Mesothelial cell of epicardium (in vitro differentiated cells): ENCODE results near the gene EXOC2. TPM values are rescaled to one million over a fixed set of nuclear protein-coding genes. Genes with fewer than 3 reads are reported as not detected.
"Not testable (repeated sequence)": the region's sequence is repeated elsewhere in the genome, so short reads cannot be mapped to it uniquely, and the experiment has no call there.

Source experiments
- DNase-seq, 2 experiments: peaks; one replicate each; pipeline ENCODE4 v3.0.0; 2021; ENCODE audit warnings: low spot score in 2 of 2; ENCODE audit not compliant: unreplicated experiment in 2 of 2
- H3K27ac Mint-ChIP-seq: 2 replicates; pipeline ENCODE4 v1.8.0; 2021; ENCODE audit warnings: mixed read lengths
- H3K27me3 Mint-ChIP-seq: 2 replicates; pipeline ENCODE4 v1.8.0; 2021; ENCODE audit warnings: low read depth, mixed read lengths
- H3K36me3 Mint-ChIP-seq: 2 replicates; pipeline ENCODE4 v1.8.0; 2021; ENCODE audit warnings: mixed read lengths
- H3K4me1 Mint-ChIP-seq: 2 replicates; pipeline ENCODE4 v1.8.0; 2021; ENCODE audit warnings: mixed read lengths
- H3K4me3 Mint-ChIP-seq: 2 replicates; pipeline ENCODE4 v1.8.0; 2021; ENCODE audit warnings: mild to moderate bottlenecking, moderate library complexity, mixed read lengths
- H3K9me3 Mint-ChIP-seq: 2 replicates; pipeline ENCODE4 v1.8.0; 2021; ENCODE audit warnings: mixed read lengths
- CTCF ChIP-seq: fragments of 200-600 bp; sonication (generic); IDR thresholded peaks from one replicate; pipeline ENCODE4 v1.5.0; 2021; ENCODE audit warnings: antibody characterized with exemption; ENCODE audit not compliant: unreplicated experiment
- total RNA-seq: library from RNA; stranded (reverse); gene quantifications from 3 replicates; pipeline ENCODE4 v1.2.1, GENCODE V29; 2021

Gene EXOC2
- total RNA-seq, 1 donor from 2014 or later = 22.9 TPM

DNA sequence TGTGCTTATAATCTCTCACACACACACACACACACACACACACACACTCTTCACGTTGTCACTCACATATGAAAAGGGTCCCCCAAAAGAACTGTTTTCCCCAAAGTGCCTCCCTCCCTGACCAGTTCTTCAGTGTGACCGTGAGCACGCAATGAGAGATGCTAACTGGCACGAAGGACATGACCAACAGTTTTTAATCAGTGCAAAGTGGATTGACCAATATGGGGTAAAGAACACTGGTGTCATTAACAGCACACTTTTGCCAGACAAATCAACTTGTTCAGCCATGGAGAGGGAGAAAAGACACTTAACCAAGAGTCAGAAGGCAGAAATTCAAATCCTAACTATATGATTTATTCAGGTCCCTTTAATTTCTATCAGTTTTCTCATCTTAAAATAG, 15.0 kb downstream of the EXOC2 start:
- no peak for TF ChIP-seq CTCF
- Mint-ChIP-seq H3K36me3 (no peaks in the 10 kb centered on the region), H3K4me3 (no peak overlapping the region)

DNA sequence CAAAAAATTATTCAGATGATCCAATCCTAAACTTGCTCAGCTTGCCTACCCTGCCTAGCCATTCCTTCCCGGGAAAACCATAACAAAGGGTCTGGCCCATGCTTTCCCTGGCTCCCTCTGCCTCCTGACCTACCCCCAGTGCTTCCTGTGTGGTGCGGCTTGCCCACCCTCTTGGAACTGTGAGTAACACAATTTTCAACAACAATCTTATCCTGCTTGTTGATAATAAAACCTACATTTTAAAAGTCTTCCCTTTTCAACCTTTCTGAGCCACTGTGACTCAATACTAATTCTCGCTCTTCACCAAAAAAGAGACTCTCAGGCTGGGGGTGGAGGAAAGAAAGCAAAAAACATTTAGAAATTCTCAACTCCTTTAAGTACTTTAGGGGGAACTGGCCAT, 18.0 kb downstream of the EXOC2 start:
- Mint-ChIP-seq H3K27me3 (no peaks in the 10 kb centered on the region), H3K4me3 (no peak overlapping the region), H3K27ac (no peak overlapping the region), H3K9me3 (peaks cover 9% of the 10 kb centered on the region), H3K36me3 (peaks cover 9% of the 10 kb centered on the region), H3K4me1 (peaks cover under 1% of the 10 kb centered on the region)
- no peak for DNase-seq
- TF ChIP-seq CTCF = no peak

More for the DNA sequence above, 15.0 kb downstream of the EXOC2 start:
- H3K27me3 Mint-ChIP-seq = peaks cover 10% of the 10 kb centered on the region
- peaks cover 14% of the 10 kb centered on the region for H3K4me1 Mint-ChIP-seq
- DNase-seq = no peak
- H3K9me3 Mint-ChIP-seq = no peaks in the 10 kb centered on the region
- H3K27ac Mint-ChIP-seq = no peak overlapping the region

- H3K36me3 Mint-ChIP-seq = peaks cover 9% of the 10 kb centered on the region
- no peaks in the 10 kb centered on the region for H3K27me3 Mint-ChIP-seq
- no peak overlapping the region for H3K4me3 Mint-ChIP-seq
- H3K27ac Mint-ChIP-seq = no peak overlapping the region
- no peaks in the 10 kb centered on the region for H3K4me1 Mint-ChIP-seq
- TF ChIP-seq CTCF = no peak
- peaks cover 9% of the 10 kb centered on the region for H3K9me3 Mint-ChIP-seq
- DNase-seq = no peak
These were observed 18.5 kb downstream of the EXOC2 start for GRCh38 chr6:674406-674805.

DNA sequence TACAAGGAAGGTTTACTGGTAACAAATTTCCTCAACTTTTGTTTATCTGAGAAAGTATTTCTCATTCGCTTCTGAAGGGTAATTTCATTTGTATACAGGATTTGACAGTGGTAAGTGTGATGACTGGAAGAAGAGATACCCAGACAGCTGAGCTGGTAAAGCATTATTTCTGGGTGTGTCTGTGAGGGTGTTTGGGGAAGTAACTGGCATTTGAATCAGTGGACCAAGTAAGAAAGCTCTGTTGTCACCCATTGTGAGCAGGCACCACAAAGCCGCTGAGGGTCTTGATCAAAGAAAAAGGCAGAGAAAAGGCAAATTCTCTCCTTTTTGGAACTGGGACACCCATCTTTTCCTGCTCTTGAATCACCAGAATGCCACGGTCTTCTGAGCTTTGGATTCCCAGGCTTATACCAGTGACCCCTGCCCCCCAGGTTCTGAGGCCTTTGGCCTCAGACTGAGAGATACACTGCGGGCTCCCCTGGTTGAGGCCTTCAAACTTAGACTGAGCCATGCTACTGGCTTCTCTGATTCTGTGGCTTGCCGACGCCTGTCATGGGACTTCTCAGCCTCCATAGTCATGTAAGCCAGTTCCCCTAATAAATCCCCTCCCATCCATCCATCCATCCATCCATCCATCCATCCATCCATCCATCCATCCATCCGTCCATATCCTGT, 25.5 kb downstream of the EXOC2 start:
- Mint-ChIP-seq H3K27me3 (no peaks in the 10 kb centered on the region), H3K36me3 (peaks cover 22% of the 10 kb centered on the region), H3K27ac (no peak overlapping the region), H3K9me3 (peaks cover 29% of the 10 kb centered on the region), H3K4me3 (no peak overlapping the region), H3K4me1 (no peaks in the 10 kb centered on the region)
- DNase-seq = no peak
- no peak for TF ChIP-seq CTCF

- Mint-ChIP-seq H3K4me3 (no peak overlapping the region), H3K27me3 (no peaks in the 10 kb centered on the region), H3K27ac (no peak overlapping the region), H3K9me3 (peaks cover 28% of the 10 kb centered on the region), H3K36me3 (peaks cover 16% of the 10 kb centered on the region), H3K4me1 (no peaks in the 10 kb centered on the region)
- no peak for DNase-seq
- no peak for TF ChIP-seq CTCF
These were observed 27.3 kb downstream of the EXOC2 start for GRCh38 chr6:665403-666267.

DNA sequence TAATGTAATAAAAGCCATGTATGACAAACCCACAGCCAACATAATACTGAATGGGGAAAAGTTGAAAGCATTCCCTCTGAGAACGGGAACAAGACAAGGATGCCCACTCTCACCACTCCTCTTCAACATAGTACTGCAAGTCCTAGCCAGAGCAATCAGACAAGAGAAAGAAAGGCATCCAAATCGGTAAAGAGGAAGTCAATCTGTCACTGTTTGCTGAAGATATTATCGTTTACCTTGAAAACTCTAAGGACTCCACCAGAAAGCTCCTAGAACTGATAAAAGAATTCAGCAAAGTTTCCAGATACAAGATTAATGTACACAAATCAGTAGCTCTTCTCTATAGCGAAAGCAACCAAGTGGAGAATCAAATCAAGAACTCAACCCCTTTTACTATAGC, 29.2 kb downstream of the EXOC2 start:
- peaks cover 10% of the 10 kb centered on the region for H3K4me1 Mint-ChIP-seq
- H3K27ac Mint-ChIP-seq, DNase-seq, H3K4me3 Mint-ChIP-seq, H3K27me3 Mint-ChIP-seq: not testable (repeated sequence)
- peaks cover 13% of the 10 kb centered on the region for H3K36me3 Mint-ChIP-seq
- H3K9me3 Mint-ChIP-seq = peaks cover 28% of the 10 kb centered on the region
